HEK293 (cell line): Measurements from ENCODE around the gene PPP6R3.

Experiments
- CTCF ChIA-PET: fragments of 350-600 bp; formaldehyde crosslinking; extraction: SDS; loops from one replicate; lab custom pipeline; 2021; ENCODE audit warnings: antibody characterized with exemption; lab: Yijun Ruan, JAX
- POLR2A ChIA-PET: fragments of 300-600 bp; formaldehyde crosslinking; extraction: SDS; loops from one replicate; lab custom pipeline; 2020; ENCODE audit warnings: antibody characterized with exemption, inconsistent platforms; lab: Yijun Ruan, JAX
- H3K27ac ChIP-seq: fragments of 200-500 bp; sonication (Bioruptor generic); 2 replicates; pipeline ENCODE4 v1.5.1; 2014; ENCODE audit warnings: low read depth, low read length, control low read depth, inconsistent platforms; ENCODE audit errors: extremely low read depth
- H3K36me3 ChIP-seq, 2 experiments: fragments of 200-500 bp in 1 of 2; sonication (Bioruptor generic) in 1 of 2; 1 replicate in 1 of 2; 2 replicates in 1 of 2; pipeline ENCODE4 v1.5.1; 2014 to 2017; ENCODE audit warnings: inconsistent platforms in 2 of 2, low read length in 2 of 2; ENCODE audit not compliant: control insufficient read depth in 2 of 2, insufficient read depth in 1 of 2
- H3K4me1 ChIP-seq: fragments of 200-500 bp; sonication (Bioruptor generic); 2 replicates; pipeline ENCODE4 v1.5.1; 2014; ENCODE audit warnings: mild to moderate bottlenecking, low read length, inconsistent platforms; ENCODE audit not compliant: control insufficient read depth, insufficient read depth
- H3K4me3 ChIP-seq: 2 replicates; pipeline ENCODE4 v1.5.1; 2011; ENCODE audit warnings: low read depth, mild to moderate bottlenecking, control low read depth, low read length, moderate library complexity
- H3K9me3 ChIP-seq: fragments of 200-500 bp; sonication (Bioruptor generic); 2 replicates; pipeline ENCODE4 v1.5.1; 2014; ENCODE audit warnings: low read depth, low read length, inconsistent platforms; ENCODE audit not compliant: control insufficient read depth, insufficient read depth
- HOXC10 ChIP-seq: sonication (generic); formaldehyde crosslinking; IDR thresholded peaks from 2 replicates; pipeline ENCODE4 v1.8.1; 2023; ENCODE audit warnings: mild to moderate bottlenecking, missing genetic modification reagents
- OSR2 ChIP-seq: fragments of 450-650 bp; formaldehyde crosslinking; IDR thresholded peaks from 2 replicates; pipeline ENCODE4 v1.5.1; 2016; ENCODE audit warnings: missing biosample characterization, missing genetic modification characterization
- PBX3 ChIP-seq: sonication (generic); formaldehyde crosslinking; IDR thresholded peaks from 2 replicates; pipeline ENCODE4 v1.8.1; 2022; ENCODE audit warnings: mild to moderate bottlenecking, moderate library complexity, missing genetic modification reagents
- PRDM1 ChIP-seq: fragments of 450-650 bp; formaldehyde crosslinking; IDR thresholded peaks from 2 replicates; pipeline ENCODE4; 2016; ENCODE audit warnings: missing biosample characterization, missing genetic modification characterization
- TCF7L2 ChIP-seq: IDR thresholded peaks from 2 replicates; pipeline ENCODE4 v1.6.1; 2011; ENCODE audit warnings: low read depth, mild to moderate bottlenecking, inconsistent platforms, low read length, moderate library complexity, borderline replicate concordance
- TRIM28 ChIP-seq: IDR thresholded peaks from 2 replicates; pipeline ENCODE4 v1.6.1; 2011; ENCODE audit warnings: low read length, control low read depth, borderline replicate concordance
- ZBTB20 ChIP-seq: fragments of 450-650 bp; formaldehyde crosslinking; IDR thresholded peaks from 2 replicates; pipeline ENCODE4 v1.5.1; 2016; ENCODE audit warnings: missing biosample characterization, missing genetic modification characterization
- ZNF10 ChIP-seq: fragments of 450-650 bp; formaldehyde crosslinking; IDR thresholded peaks from 2 replicates; pipeline ENCODE4 v1.5.1; 2017; ENCODE audit warnings: missing biosample characterization, missing genetic modification characterization
- ZNF214 ChIP-seq: fragments of 450-650 bp; formaldehyde crosslinking; IDR thresholded peaks from 2 replicates; pipeline ENCODE4 v1.5.1; 2017; ENCODE audit warnings: missing biosample characterization, mild to moderate bottlenecking, missing genetic modification characterization, borderline replicate concordance
- ZNF366 ChIP-seq: fragments of 450-650 bp; formaldehyde crosslinking; conservative IDR thresholded peaks from 2 replicates; pipeline ENCODE4 v1.5.1; 2016; ENCODE audit warnings: missing biosample characterization, missing genetic modification characterization
- ZNF433 ChIP-seq: fragments of 450-650 bp; formaldehyde crosslinking; IDR thresholded peaks from 2 replicates; pipeline ENCODE4 v1.5.1; 2016; ENCODE audit warnings: missing biosample characterization, missing genetic modification characterization, low read depth
- ZNF48 ChIP-seq: fragments of 450-650 bp; formaldehyde crosslinking; IDR thresholded peaks from 2 replicates; pipeline ENCODE4 v1.5.1; 2016; ENCODE audit warnings: missing biosample characterization, missing genetic modification characterization
- ZNF529 ChIP-seq: fragments of 450-650 bp; formaldehyde crosslinking; IDR thresholded peaks from 2 replicates; pipeline ENCODE4 v1.5.1; 2017; ENCODE audit warnings: missing genetic modification characterization, missing biosample characterization; ENCODE audit not compliant: insufficient replicate concordance
- ZNF596 ChIP-seq: fragments of 450-650 bp; IDR thresholded peaks from 2 replicates; pipeline ENCODE4 v1.5.0; 2018; ENCODE audit warnings: missing biosample characterization, mild to moderate bottlenecking, missing genetic modification characterization, moderate library complexity
- ZNF610 ChIP-seq: fragments of 450-650 bp; formaldehyde crosslinking; IDR thresholded peaks from 2 replicates; pipeline ENCODE4 v1.5.1; 2016; ENCODE audit warnings: missing biosample characterization, missing genetic modification characterization, borderline replicate concordance
- ZSCAN18 ChIP-seq: fragments of 450-650 bp; formaldehyde crosslinking; IDR thresholded peaks from 2 replicates; pipeline ENCODE4 v1.5.1; 2016; ENCODE audit warnings: missing biosample characterization, missing genetic modification characterization

The PPP6R3 gene

GRCh38 chr11:68593441-68593840 is 132.9 kb downstream of the PPP6R3 start:
- CTCF ChIA-PET: no interaction called here
- TF ChIP-seq ZSCAN18 (tag by site-specific recombination) (no peak), OSR2 (tag by site-specific recombination) (no peak), ZNF10 (tag by site-specific recombination) (no peak), TCF7L2 (no peak), ZNF433 (tag by site-specific recombination) (no peak), TRIM28 (no peak), ZNF529 (tag by site-specific recombination) (no peak)
- TF ChIP-seq, all 188 proteins: peak for 0
- Histone ChIP-seq H3K27ac (no peak overlapping the region), H3K4me3 (no peak overlapping the region), H3K36me3 (peaks cover 8 to 86% of the 10 kb centered on the region in 2 experiments; a peak in 2 of 3 replicates), H3K9me3 (no peaks in the 10 kb centered on the region), H3K4me1 (no peaks in the 10 kb centered on the region)
- POLR2A ChIA-PET: no interaction called here

DNA sequence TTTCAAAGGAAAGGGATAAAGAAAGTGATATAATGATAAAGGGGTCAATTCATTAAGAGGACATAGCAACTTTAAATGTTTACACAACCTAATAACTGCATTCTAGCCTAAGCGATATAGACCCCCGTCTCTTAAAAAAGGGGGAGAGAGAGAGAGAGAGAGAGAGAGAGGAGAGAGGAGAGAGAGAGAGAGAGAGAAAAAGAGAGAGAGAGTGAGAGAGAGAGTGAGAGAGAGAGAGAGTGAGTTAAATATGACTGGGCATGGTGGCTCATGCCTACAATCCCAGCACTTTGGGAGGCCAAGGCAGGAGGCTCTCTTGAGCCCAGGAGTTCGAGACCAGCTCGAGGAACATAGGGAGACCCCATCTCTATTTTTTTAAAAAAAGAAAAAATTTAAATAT is 133.6 kb downstream of the PPP6R3 start:
- no peak overlapping the region for H3K4me3 ChIP-seq
- POLR2A ChIA-PET: no interaction called here
- peaks cover 8 to 92% of the 10 kb centered on the region in 2 experiments; a peak in 2 of 3 replicates for H3K36me3 ChIP-seq
- H3K27ac ChIP-seq: no peak overlapping the region
- no peaks in the 10 kb centered on the region for H3K4me1 ChIP-seq
- CTCF ChIA-PET: interaction anchor here (1.1 kb wide), 1 partner anchor 9 kb away, joined by 5 read pairs; no protein-coding TSS in a partner anchor
- H3K9me3 ChIP-seq: no peaks in the 10 kb centered on the region
- TF ChIP-seq ZNF214 (tag by site-specific recombination) (no peak), PBX3 (CRISPR knock-in tag) (no peak), ZNF366 (tag by site-specific recombination) (peak; percentile 26; the same call in 1 of the 2 replicates), ZNF596 (tag by site-specific recombination) (peak; percentile 99), ZNF48 (tag by site-specific recombination) (no peak), ZBTB20 (tag by site-specific recombination) (no peak), PRDM1 (tag by site-specific recombination) (peak; percentile 94)

DNA sequence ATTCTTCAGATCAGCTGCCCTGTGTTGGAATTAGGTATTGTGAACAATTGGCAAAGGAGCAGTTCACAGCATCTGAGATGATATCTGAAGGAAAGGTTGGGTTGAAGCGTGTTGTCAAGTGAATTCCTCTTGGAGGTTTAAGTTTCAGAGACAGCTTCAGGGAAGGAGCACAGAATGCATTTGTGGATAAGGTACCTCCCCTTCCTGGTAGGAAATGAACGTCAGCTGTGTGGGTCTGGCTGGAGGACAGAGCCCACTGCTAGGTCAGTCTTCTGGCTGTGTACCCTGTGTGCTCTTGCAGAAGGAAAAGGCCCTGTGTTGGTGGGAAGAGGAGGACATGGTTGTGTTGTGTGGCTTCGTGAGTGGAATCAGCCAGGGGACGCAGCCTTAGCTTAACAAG is 135.7 kb downstream of the PPP6R3 start:
- TF ChIP-seq HOXC10 (CRISPR knock-in tag) (no peak), ZNF610 (tag by site-specific recombination) (no peak)
- H3K4me1 ChIP-seq: no peaks in the 10 kb centered on the region
- H3K36me3 ChIP-seq: peaks cover 8 to 90% of the 10 kb centered on the region in 2 experiments; a peak in 2 of 3 replicates
- H3K9me3 ChIP-seq: no peaks in the 10 kb centered on the region
- no peak overlapping the region for H3K27ac ChIP-seq
- no peak overlapping the region for H3K4me3 ChIP-seq
- ChIA-PET POLR2A (no interaction called here), CTCF (interaction anchor here (0.6 to 2.4 kb wide), 4 partner anchors 12 to 201 kb away, joined by 3 to 7 read pairs (median 3); no protein-coding TSS in a partner anchor)
